NCI-H510A treated with DMSO at 0.1 percent for 48 hours (cell line): ENCODE results near the gene OPHN1.
A peak's percentile ranks its signal among the peaks of the same experiment; 100 is the strongest.

Experiments
- DNase-seq: peaks from one replicate; lab custom pipeline; 2025; lab: John Stamatoyannopoulos, UW

The OPHN1 gene

DNA sequence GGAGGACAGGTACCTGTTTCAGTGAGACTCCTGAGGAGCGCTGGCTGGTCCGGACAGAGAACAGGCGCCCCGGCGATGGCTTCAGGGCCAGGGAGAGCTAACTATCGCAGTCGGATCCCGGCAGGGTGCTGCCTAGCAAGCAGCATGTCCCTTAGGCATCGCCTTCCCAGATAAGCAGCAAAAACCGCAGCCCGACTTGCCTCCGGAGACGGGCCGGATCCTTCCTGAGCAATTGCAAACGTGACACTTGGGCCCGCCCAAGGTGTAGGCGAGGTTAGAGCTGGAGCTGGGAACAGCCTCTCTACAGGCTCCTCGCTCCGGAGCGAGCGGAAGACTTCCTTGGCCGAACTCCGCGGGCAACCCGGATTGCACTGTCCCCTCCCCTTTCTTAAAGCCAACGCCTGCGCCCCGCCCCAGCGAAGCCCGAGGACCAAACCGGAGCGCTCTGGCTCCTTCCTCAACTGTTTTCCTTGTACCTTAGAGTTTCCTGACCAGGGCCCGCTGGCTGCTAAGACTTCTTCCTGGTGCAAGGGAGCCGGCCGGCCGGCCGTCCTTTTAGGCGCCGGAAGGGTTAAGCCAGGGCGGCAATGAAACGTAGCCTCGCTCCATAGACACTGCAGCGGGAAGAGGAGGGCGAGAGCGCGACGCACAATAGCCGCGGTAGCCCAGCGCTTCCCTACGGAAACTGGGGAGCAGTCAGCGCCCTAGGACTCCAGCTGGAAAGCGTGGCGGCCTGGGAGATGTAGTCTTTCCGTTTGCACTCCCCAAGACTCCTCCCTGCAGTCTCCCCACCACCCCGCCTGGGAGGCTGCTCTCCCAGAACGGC, at the start of gene OPHN1:
TSS of gene OPHN1 (minus strand) at position 341 of the 826 bp plus-strand sequence. CDS start 475 bp downstream, outside the sequence.
- DNase-seq: peak; percentile 35

GRCh38 chrX:68480969-68481368, 47.7 kb upstream of the OPHN1 start:
- no peak for DNase-seq

DNA sequence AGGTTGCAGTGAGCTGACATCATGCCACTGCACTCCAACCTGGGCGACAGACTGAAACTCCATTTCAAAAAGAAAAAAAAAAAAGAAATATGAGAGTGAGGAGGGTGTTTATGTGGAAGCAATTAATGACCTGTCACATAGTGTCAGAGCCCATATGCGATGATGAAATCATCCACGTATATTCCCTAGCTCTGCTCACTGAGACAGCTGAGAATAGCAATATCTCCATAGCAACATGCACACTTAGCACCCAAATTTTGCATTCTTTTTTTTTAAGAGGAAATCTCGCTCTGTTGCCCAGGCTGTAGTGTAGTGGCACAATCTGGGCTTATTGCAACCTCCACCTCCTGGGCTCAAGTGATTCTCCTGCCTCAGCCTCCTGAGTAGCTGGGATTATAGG, 31.5 kb upstream of the OPHN1 start:
- DNase-seq: no peak

GRCh38 chrX:68463880-68464279, 30.6 kb upstream of the OPHN1 start:
- DNase-seq: no peak

- DNase-seq: no peak
Observed at GRCh38 chrX:68462653-68463052, 29.4 kb upstream of the OPHN1 start.

DNA sequence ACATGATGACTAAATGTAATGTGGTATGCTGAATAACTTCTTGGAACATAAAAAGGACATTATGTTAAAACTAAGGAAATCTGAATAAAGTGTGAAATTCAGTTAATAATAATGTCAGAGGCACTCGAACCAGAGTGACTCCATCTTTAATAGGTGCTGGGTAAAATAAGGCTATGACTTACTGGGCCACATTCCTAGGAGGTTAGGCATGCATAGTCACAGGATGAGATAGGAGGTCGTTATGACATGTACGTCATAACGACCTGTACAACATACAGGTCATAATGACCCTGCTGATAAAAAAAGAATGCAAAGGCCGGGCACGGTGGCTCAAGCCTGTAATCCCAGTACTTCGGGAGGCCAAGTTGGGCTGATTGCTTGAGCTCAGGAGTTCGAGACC, 28.9 kb upstream of the OPHN1 start:
- DNase-seq: no peak

DNA sequence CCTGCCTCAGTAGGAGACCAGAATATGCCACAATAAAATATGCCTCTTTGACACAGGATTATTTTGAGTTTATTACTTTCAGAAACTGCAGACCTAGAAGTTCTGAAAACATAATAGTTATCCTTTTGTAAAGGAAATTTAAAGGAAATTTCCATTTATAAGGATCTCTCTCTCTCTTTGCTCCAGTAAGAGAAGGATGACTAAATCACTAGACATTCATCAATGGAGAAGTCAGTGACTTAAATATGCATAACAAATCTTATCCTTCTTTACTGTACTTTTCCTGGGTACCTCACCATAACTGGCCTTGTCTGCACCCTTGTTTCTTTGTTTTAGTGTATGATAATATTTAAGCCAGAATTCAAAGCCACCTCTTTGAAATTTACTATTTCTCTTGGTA, 28.3 kb upstream of the OPHN1 start:
- DNase-seq: no peak

DNA sequence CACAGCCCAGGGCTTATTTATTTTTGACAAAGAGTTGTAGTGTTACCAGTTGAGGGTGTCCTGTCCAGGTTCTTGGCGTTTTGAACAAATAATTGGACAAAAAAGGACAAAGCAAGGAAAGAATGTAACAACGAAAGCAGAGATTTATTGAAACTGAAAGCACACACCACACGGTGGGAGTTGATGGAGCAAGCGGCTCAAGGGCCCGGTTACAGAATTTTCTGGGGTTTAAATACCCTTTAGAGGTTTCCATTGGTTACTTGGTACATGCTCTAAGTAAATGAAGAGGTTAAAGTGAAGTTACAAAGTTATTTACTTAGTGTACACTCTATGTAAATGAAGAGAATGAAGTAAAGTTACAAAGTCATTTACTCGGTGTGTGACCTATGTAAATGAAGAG, 27.8 kb upstream of the OPHN1 start:
- no peak for DNase-seq

GRCh38 chrX:68455151-68455510, 21.8 kb upstream of the OPHN1 start:
- no peak for DNase-seq

DNA sequence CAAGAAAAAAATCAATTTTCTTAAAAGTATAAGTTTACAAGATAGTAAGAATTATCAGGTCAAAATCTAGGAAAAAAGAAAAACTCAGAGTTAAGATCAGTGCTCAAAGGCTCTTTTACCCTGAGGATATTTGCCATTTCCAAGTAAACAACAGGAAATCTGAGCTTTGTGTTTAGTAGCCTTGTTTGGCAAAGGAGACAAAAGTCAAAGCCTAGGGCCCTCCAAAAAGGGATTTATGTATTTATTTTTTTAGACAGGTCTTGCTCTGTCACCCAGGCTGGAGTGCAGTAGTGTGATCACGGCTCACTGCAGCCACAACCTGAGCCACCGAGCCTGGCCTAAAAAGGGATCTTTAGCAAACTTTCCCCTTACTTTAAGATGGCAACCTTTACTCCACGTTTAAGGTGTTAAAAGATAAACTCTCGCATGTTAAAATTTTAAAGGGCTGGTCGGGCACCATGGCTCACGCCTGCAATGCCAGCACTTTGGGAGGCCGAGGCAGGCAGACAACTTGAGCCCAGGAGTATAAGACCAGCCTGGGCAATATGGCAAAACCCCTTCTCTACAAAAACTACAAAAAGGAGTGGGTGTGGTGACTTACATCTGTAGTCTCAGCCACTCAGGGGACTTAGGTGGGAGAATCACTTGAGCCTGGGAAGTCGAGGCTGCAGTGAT, 21.3 kb upstream of the OPHN1 start:
- DNase-seq: no peak

GRCh38 chrX:68451720-68452119, 18.4 kb upstream of the OPHN1 start:
- DNase-seq: no peak

- no peak for DNase-seq
Observed at GRCh38 chrX:68443155-68443868, 10.0 kb upstream of the OPHN1 start.

DNA sequence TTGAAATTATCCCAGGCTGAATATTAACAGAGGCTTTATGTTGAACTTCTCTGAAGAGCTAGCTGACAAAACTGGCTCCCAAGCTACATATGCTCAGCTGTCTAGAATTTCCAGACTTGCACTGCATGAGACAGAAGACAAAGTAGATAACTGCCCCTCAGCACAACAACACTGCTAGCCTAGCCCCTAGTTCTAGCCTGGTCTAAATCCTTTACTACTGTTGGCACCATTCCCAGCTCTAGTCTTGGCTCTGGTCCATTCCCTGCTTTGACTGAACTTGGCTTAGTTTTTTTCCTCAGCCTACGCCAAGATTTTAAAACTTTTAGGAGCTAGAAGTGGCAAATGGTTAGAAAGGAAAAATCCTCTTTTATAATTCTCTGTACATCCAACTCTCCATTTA, 7.6 kb upstream of the OPHN1 start:
- no peak for DNase-seq

DNA sequence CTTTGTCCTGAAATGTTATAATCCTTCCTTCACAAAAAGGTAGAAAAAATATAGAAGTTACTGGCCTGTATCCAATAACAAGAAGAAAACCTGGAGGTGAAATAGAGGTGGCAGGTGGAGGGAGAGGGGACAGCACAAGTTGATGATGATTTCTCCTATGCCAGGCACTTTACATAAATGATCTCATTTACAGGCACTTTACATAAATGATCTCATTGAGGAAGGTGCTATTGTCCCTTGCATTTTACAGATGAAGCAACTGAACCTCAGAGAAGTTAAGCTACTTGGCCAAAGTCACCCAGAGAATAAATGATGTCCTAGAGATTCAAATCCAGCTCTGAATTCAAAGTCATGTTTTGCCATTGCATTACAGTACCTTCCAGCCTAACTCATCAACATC, 7.1 kb upstream of the OPHN1 start:
- DNase-seq: no peak

GRCh38 chrX:68439341-68439740, 6.0 kb upstream of the OPHN1 start:
- DNase-seq: no peak

GRCh38 chrX:68438575-68438974, 5.3 kb upstream of the OPHN1 start:
- DNase-seq: peak; percentile 2

DNA sequence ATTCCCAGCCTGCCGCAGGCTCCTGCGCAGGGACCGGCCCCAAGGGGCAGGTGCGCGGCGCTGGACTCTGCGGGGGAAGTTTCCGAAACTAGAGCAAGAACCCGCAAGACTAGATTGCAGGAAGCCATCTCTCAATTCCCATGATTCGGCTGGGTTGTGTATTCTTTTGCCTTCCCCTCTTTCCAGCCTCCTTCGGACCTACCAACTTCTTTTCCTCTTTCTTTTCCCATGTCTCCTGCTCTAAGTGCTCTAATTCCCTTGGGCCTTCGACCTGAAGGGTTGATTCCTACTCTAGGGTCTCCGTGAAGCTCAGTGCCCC, 645 bp upstream of the OPHN1 start:
- no peak for DNase-seq

DNA sequence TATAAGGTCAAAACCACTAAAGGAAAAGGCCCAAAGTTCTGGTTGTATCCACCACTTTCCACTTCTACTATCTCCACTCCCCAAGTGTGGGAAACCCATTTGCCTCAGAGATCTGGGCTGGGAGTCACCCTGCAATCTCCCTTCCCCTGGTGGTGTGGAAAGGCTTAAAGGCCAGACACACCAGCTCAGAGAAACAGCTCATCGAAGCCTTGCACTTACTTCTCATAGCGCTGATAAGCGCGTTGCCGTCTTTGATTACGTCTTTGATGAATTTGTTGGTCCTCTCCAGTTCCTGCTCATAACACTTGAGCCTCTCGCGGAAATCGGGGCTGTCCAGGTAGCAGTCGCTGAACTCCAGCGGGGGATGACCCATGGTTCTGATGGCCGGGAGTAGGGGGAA, 647 bp downstream of the OPHN1 start:
- DNase-seq: no peak

DNA sequence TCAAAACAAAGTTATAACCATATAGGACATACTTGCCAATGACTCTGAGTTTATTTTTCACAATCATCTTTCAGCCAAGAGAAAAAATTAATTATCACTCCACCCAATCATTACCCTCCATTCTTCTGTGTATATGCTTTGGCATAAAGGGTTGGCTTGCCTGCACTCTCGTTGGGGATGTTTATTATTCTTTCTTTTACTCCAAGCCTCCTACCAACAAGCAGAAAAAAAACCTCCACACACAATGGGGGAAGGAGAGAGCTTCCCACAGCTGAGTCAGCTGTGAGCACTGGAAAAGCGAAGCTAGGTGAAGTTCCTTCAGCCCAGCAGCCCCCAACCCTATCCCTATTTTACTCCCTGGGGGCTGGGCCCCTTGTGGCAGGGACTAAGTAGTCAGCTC, 1.5 kb downstream of the OPHN1 start:
- DNase-seq: no peak

GRCh38 chrX:68429216-68429615, 4.1 kb downstream of the OPHN1 start:
- DNase-seq: no peak

DNA sequence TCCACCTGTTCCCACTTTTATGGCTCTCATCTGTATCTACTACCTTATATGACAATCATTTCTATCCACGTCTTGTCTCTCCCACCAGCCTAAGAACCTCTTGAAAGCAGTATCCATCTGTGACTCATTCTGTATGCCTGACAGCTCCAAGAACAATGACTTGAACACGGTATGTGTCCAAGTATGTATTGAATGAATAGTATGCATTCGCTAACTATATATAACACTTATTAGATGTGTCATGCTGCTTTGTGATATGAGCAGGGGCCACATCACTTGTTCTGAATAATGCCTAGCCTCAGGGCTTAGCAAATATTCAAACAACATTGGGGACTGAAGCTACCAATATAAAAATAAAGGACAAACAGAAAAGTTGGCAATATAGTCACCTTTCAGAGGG, 4.9 kb downstream of the OPHN1 start:
- no peak for DNase-seq

- DNase-seq: no peak
Observed at GRCh38 chrX:68424719-68425118, 8.6 kb downstream of the OPHN1 start.

DNA sequence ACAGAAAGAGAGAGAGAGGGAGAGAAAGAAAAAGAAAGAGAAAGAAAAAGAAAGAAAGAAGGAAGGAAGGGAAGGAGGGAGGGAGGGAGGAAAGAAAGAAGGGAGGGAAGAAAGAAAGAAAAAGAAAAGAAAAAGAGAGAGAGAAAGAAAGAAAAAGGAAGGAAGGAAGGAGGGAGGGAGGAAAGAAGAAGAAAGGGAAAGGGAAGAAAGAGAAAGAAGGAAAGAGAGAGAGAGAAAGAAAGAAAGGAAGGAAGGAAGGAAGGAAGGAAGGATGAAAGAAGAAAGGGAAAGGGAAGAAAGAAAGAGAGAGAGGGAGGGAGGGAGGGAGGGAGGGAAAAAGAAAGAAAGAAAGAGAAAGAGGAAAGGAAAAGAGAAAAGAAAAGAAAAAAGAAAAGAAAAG, 10.8 kb downstream of the OPHN1 start:
- DNase-seq: no peak
